ENCODE data around the gene LDLR.

The LDLR gene

DNA sequence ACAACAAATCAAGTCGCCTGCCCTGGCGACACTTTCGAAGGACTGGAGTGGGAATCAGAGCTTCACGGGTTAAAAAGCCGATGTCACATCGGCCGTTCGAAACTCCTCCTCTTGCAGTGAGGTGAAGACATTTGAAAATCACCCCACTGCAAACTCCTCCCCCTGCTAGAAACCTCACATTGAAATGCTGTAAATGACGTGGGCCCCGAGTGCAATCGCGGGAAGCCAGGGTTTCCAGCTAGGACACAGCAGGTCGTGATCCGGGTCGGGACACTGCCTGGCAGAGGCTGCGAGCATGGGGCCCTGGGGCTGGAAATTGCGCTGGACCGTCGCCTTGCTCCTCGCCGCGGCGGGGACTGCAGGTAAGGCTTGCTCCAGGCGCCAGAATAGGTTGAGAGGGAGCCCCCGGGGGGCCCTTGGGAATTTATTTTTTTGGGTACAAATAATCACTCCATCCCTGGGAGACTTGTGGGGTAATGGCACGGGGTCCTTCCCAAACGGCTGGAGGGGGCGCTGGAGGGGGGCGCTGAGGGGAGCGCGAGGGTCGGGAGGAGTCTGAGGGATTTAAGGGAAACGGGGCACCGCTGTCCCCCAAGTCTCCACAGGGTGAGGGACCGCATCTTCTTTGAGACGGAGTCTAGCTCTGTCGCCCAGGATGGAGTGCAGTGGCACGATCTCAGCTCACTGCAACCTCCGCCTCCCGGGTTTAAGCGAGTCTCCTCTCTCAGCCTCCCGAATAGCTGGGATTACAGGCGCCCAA lies at the start of gene LDLR:
Gene LDLR, plus strand, starts transcription at position 210 of the 760 bp plus-strand sequence. Its CDS starts 86 bp downstream, at position 296.
- TF ChIP-seq, protein P1, sequence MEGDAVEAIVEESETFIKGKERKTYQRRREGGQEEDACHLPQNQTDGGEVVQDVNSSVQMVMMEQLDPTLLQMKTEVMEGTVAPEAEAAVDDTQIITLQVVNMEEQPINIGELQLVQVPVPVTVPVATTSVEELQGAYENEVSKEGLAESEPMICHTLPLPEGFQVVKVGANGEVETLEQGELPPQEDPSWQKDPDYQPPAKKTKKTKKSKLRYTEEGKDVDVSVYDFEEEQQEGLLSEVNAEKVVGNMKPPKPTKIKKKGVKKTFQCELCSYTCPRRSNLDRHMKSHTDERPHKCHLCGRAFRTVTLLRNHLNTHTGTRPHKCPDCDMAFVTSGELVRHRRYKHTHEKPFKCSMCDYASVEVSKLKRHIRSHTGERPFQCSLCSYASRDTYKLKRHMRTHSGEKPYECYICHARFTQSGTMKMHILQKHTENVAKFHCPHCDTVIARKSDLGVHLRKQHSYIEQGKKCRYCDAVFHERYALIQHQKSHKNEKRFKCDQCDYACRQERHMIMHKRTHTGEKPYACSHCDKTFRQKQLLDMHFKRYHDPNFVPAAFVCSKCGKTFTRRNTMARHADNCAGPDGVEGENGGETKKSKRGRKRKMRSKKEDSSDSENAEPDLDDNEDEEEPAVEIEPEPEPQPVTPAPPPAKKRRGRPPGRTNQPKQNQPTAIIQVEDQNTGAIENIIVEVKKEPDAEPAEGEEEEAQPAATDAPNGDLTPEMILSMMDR (IDR thresholded peaks at IDR 0.05) = no peak

DNA sequence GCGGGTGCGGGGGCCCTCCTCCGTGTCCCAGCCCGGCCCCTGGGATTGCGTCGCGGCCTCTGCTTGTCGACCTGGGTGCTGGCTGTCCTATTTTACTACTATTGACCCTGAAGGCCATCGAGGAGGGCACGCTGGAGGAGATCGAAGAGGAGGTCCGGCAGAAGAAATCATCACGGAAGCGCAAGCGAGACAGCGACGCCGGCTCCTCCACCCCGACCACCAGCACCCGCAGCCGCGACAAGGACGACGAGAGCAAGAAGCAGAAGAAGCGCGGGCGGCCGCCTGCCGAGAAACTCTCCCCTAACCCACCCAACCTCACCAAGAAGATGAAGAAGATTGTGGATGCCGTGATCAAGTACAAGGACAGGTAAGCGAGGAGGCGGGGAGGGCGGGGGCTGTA lies 48.1 kb upstream of the LDLR start:
- TF ChIP-seq, protein P1 (IDR thresholded peaks at IDR 0.05) = no peak

DNA sequence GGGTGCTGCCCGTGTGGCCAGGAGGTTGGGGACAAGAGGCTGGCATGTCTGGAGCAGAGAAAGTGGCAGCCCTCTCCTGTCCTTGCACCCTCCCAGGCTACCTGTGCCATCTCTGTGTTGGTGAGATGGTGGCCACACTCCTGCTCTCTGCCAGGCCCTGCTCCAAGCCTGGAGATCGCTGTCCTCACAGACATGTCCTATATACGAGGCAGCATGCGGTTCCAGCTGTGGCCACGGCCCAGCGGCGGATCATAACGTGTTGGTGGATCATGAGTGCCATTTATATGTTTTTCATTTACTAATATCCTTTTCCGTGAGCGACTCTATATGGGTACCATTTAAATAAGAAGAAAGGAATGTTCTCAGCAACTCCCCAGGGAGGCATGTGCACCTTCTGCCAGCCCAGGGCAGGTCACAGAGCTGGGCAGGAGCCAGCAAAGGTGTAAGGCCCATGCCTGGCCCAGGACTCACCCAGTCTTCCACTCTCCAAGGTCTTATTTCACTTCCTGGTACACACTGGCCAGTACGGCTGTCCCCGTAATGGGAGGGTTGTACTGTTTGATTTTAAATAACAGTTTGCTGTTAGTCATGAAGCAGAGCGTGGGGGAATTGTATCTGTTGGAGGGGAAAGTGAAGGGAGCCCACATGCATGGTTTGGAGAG lies 47.2 kb upstream of the LDLR start:
- TF ChIP-seq, protein P1 (IDR thresholded peaks at IDR 0.05) = no peak

DNA sequence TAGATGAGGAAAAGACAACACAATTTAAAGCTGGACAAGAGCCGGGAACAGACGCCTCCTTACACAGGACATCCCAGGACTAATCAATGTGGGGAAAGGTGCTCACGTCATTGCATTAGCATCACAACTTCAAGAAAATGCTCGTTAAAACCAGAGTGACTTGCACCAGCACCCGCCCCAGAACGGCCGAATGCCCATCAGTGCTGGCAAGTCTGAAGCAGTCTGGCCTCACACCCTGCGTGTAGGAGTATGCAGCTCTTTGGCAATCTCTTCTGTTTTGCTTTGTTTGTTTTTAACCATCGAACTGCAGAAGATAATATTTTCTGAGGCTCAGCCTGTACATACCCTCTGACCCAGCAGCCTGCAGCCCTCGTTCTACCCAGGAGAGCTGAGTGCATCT lies 44.8 kb upstream of the LDLR start:
- TF ChIP-seq, protein P1 (IDR thresholded peaks at IDR 0.05) = no peak

DNA sequence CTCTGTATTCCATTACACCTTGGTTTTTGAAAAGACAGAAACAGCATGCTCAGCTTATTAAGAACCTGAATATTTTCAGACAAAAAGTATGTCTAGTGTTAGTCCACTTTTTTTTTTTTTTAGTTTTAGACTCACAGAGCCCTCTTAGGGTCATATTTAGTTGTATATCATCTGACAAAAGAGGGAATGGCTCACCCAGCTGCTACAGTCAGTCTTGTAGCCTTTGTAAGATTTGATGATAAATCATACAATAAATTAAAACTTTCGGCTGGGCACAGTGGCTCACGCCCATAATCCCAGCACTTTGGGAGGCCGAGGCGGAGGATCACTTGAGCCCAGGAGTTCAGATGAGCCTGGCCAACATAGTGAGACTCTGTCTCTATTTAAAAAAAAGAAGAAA lies 43.7 kb upstream of the LDLR start:
- TF ChIP-seq, protein P1 (IDR thresholded peaks at IDR 0.05) = no peak

DNA sequence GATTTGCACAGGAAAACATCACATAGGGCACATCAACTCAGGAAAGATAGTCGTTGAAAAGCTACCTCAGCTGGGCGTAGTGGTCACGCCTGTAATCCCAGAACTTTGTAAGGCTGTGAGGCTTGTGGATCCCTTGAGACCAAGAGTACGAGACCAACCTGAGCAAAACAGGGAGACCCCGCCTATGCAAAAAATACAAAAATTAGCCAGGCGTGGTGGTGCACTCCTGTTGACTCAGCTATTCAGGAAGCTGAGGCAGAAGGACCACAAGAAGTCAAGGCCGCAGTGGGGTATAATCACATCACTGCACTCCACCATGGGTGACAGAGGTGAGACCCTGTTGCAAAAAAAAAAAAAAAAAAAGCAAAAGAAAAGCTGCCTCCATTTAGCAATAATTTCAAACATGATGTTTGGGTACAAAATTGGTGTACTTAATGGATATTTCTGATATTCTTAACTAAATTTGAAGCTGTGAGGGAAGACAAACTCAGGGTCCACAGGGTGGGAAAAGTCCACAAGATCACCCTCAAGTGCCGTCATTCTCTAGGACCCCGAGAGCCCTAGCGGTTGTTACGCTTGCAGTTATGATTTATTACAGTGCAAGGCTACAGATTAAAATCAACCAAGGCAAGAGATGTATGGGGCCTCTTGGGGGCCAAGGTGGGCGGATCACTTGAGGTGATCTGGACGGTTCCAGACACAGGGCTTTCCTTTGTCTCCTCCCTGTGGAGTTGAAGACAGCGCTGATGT lies 42.5 kb upstream of the LDLR start:
- TF ChIP-seq, protein P1 (IDR thresholded peaks at IDR 0.05) = no peak

DNA sequence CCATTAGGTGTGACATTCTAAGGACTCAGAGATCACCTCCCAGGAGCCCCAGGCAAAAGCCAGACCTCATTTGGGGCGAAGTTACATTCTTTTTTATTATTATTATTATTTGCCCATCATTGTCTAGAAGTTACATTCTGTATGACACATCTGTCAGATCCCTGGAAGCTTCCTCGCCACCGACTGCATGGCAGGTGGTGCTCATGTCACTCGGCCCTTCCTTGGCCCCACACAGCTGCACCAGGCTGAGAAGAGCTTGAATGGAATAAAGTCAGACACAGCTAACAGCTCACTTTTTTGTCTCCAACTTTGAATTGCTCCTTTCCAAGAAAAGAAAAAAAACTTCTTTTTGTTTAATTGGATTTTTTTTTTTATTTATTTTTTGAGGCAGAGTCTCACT lies 41.4 kb upstream of the LDLR start:
- TF ChIP-seq, protein P1 (IDR thresholded peaks at IDR 0.05) = no peak

Data from LNCAP (cell line).